ENCODE results near the gene STK32B.

DNA sequence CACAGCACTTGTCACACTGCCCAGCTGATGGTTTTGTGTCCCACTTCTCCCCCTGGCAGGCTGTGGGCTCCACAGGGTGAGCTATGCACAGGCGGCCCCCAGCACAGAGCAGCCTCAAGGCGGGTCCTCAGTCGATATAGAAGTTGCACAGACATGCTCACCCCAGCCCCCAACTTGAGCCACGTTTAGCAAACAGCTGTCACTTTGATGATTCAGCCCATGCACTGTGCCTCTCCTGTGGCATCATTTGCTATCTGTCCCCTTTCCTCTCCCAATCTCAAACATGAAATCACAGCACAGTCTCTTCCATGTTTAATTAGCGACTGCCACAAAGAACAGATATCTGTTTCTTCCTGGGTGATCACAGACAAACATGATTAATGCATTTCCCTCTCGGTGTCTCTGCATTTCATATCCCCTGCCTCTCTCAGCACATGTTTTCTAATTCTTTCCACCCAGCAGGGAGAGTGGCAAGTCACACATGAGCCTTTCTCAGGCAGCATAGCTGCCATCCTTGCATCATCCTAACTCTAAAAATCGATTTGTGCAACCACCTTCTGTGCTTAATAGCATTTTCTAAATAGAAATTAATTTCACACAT, 452.2 kb downstream of the STK32B start:
- TF ChIP-seq, protein P1, sequence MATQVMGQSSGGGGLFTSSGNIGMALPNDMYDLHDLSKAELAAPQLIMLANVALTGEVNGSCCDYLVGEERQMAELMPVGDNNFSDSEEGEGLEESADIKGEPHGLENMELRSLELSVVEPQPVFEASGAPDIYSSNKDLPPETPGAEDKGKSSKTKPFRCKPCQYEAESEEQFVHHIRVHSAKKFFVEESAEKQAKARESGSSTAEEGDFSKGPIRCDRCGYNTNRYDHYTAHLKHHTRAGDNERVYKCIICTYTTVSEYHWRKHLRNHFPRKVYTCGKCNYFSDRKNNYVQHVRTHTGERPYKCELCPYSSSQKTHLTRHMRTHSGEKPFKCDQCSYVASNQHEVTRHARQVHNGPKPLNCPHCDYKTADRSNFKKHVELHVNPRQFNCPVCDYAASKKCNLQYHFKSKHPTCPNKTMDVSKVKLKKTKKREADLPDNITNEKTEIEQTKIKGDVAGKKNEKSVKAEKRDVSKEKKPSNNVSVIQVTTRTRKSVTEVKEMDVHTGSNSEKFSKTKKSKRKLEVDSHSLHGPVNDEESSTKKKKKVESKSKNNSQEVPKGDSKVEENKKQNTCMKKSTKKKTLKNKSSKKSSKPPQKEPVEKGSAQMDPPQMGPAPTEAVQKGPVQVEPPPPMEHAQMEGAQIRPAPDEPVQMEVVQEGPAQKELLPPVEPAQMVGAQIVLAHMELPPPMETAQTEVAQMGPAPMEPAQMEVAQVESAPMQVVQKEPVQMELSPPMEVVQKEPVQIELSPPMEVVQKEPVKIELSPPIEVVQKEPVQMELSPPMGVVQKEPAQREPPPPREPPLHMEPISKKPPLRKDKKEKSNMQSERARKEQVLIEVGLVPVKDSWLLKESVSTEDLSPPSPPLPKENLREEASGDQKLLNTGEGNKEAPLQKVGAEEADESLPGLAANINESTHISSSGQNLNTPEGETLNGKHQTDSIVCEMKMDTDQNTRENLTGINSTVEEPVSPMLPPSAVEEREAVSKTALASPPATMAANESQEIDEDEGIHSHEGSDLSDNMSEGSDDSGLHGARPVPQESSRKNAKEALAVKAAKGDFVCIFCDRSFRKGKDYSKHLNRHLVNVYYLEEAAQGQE (IDR thresholded peaks at IDR 0.05; ENCODE audit: insufficient read depth in 1 of 2, low read depth in 2 of 2, low read length in 1 of 2): no peak
- TF ChIP-seq, protein P2, sequence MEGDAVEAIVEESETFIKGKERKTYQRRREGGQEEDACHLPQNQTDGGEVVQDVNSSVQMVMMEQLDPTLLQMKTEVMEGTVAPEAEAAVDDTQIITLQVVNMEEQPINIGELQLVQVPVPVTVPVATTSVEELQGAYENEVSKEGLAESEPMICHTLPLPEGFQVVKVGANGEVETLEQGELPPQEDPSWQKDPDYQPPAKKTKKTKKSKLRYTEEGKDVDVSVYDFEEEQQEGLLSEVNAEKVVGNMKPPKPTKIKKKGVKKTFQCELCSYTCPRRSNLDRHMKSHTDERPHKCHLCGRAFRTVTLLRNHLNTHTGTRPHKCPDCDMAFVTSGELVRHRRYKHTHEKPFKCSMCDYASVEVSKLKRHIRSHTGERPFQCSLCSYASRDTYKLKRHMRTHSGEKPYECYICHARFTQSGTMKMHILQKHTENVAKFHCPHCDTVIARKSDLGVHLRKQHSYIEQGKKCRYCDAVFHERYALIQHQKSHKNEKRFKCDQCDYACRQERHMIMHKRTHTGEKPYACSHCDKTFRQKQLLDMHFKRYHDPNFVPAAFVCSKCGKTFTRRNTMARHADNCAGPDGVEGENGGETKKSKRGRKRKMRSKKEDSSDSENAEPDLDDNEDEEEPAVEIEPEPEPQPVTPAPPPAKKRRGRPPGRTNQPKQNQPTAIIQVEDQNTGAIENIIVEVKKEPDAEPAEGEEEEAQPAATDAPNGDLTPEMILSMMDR (IDR thresholded peaks at IDR 0.05): no peak

Data from Panc1 (cell line).